Kidney capillary endothelial cell (primary cell): ENCODE results near the gene ABLIM1.

Experiments
- DNase-seq: peaks from one replicate; pipeline ENCODE4 v3.0.0-alpha.2; 2018; ENCODE audit warnings: low spot score

Gene ABLIM1

DNA sequence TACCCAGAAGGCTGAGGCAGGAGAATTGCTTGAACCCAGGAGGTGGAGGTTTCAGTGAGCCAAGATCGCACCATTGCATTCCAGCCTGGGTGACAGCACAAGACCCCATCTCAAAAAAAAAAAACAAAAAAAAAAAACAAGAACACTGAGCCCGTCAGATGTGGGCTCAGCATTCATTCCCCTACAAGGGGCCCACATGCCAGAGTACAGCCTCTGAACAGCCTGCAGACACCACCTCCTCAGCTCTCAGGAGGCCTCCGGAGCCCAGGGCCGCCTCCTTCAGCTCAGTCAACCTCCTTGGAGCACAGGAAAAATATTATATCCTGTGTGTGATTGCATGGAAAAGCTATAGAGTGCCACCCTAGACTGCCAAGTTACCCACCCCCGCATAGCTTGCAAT lies 112.3 kb downstream of the ABLIM1 start:
- DNase-seq, result no peak

DNA sequence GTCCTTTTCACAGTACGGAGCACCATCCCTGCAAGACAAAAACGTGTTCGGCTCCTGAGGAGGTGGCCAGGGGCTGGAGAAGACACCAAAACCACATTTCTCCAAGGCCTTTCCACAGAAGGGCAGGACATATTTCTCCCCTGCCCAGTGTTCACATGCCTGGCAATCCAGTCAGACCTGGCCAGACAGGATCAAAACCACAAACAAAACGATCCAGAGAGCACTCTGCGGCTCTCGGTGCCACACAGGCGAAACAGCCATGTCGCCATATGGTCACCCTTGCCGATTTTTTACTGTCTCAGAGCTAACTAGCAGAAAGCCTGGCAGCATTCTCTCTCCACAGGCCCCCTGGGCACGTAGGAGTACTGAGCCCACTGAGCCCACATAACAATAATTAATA lies 113.0 kb downstream of the ABLIM1 start:
- no peak for DNase-seq

DNA sequence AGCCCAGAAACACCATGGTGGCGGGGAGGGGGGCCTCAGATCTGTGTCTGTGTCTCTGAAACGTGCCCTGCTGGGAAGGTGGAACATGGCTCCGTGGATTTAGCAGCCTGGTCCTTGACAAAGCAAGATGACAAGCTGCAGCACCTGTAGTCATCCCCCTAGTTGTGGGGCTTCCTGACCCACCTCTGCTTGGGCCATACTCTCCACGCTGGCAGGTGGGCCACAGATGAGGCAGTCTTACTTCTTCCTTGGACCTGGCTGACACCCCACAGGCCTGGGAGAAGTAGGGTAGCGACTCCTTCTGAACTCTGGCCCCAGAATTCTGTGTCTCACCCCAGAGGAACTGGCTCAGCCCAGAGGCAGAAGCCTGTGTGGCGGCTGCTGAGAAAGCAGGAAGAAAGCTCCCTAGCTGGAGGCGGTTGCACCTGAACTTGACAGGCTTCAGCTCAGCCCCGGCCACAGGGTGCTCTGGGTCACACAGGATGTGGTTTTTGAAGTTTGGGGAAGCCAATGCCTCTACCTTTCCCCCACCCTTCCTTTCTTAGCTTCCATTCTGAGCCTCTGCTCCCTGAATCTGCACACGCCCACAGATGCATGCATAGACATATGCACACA lies 113.9 kb downstream of the ABLIM1 start:
- DNase-seq, result no peak

- DNase-seq, result no peak
Measured at GRCh38 chr10:114543456-114543855, 114.6 kb downstream of the ABLIM1 start.

- no peak for DNase-seq
Measured at GRCh38 chr10:114542373-114542772, 115.7 kb downstream of the ABLIM1 start.

- DNase-seq, result no peak
Measured at GRCh38 chr10:114541797-114542160, 116.3 kb downstream of the ABLIM1 start.

- DNase-seq, result no peak
Measured at GRCh38 chr10:114541081-114541796, 116.8 kb downstream of the ABLIM1 start.

DNA sequence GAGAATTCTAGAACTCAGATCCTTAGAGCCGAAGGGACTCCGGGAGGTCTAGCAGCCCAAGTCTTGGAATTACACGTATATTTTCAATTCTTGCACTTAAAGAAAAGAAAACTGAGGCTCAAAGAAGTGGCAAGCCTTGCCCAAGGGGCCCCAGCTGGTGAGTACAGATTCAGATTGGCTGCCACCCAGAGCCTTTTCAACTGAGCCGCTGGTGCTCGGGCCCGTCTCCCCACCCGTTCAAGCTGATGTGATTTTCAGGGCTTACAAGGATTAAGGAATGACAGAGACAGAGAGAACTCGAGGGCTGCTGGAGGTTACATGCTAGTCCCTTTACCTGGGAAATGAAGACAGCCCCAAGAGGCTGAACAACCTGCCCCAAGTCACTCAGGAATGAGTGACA lies 117.8 kb downstream of the ABLIM1 start:
- DNase-seq, result no peak

DNA sequence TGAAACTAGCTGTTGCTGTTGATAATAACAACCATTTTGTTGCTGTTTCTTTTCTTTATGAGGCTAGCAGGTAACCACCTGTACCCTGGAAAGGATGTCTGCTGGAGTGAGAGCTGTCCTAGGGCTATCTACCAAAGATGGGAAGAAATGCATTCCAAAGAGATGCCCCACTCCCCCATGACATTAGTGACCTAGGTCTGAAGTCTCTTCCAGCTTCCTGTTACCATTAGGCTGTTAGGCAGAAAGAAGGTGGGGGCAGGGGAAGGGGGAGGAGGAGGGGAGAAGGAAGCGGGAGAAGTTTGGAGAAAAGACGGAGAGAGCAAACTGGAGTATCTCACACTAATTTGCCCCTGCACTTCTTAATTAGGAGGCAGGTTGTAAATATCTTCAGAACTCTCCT lies 118.5 kb downstream of the ABLIM1 start:
- no peak for DNase-seq

DNA sequence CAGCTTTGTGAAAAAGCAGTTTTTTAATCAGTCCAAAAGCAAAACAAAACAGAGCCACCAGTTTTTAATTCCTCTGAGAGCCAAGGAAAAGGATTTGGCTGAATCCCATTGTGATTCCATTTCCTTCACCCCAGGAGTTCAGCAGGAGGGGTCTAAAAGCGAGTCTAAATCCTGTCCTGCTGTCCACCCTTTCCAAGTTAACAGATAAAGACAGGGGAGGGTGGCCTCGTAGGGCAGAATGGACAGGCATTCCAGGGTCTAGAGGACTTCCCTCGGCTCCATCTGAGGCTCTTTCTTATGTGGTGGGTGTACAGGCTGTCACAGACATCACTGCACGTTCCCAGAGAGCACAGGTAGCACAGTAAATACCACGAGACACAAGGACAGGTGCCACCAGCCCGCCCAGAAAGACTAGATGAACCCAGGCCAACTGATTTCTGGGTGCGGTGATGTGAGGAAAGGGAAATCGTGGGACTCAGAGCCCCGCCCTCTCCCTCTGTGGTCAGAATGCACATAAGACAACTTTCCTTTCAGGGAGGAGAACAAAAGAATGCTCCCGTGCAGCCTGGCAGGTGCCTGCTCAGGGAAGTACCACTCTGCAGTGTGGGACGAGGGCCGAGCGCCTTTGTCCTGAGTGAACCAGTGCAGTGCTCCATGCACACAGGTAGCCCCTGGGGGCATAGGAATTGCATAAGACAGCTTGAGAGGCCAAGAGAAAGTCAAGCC lies 119.7 kb downstream of the ABLIM1 start:
- DNase-seq, result no peak

- DNase-seq, result no peak
Measured at GRCh38 chr10:114537736-114538135, 120.3 kb downstream of the ABLIM1 start.

DNA sequence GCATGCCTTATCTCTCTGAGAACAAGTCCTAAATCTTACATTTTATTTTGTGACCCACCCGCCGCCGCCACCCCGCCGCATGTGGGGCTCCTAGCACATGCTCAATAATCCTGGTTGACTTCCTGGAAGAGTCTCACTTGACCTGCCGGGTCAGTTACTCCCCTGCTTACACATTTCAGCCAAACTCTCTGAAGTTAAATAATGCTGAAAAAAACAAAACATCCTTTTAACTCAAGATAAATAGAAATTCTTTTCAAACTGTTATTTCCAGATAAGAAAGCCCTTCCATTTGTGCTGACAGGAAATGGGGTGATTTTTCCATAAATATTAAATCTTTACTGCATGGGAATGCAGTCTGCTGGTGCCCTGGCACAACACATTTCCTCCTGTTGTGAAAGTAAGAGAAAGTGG lies 123.5 kb downstream of the ABLIM1 start:
- no peak for DNase-seq

GRCh38 chr10:114532226-114532625 lies 125.8 kb downstream of the ABLIM1 start:
- DNase-seq, result no peak

- peak; percentile 26 for DNase-seq
Measured at GRCh38 chr10:114526504-114527238, 131.4 kb downstream of the ABLIM1 start.

GRCh38 chr10:114526126-114526503 lies 132.0 kb downstream of the ABLIM1 start:
- no peak for DNase-seq

GRCh38 chr10:114525368-114525949 lies 132.6 kb downstream of the ABLIM1 start:
- DNase-seq, result no peak

GRCh38 chr10:114523876-114524275 lies 134.2 kb downstream of the ABLIM1 start:
- no peak for DNase-seq

- no peak for DNase-seq
Measured at GRCh38 chr10:114521255-114521654, 136.8 kb downstream of the ABLIM1 start.

- no peak for DNase-seq
Measured at GRCh38 chr10:114520453-114520852, 137.6 kb downstream of the ABLIM1 start.

GRCh38 chr10:114519756-114520293 lies 138.2 kb downstream of the ABLIM1 start:
- DNase-seq, result no peak

- DNase-seq, result no peak
Measured at GRCh38 chr10:114519306-114519669, 138.8 kb downstream of the ABLIM1 start.
